ENCODE data around the gene CLN3. TPM values are rescaled to one million over a fixed set of nuclear protein-coding genes. Genes with fewer than 3 reads are reported as not detected.

CLN3 gene
- total and polyA plus RNA-seq, 2 of the 13 experiments (the other 11 are each of a cell fraction or from before 2014, with no cell fraction given), result 23.4 to 46.8 TPM

- TF ChIP-seq FOXO4 (CRISPR knock-in tag; conservative IDR thresholded peaks at IDR 0.05), result no peak
- TF ChIP-seq ZNF101 (CRISPR knock-in tag; IDR thresholded peaks at IDR 0.05; ENCODE audit: borderline replicate concordance, low read depth), result no peak
- peak; percentile 58; the same call in 1 of the 2 replicates for TF ChIP-seq HNF1B (CRISPR knock-in tag; IDR thresholded peaks at IDR 0.05)
- no peak for TF ChIP-seq KLF13 (CRISPR knock-in tag; IDR thresholded peaks at IDR 0.05)
- no peak for TF ChIP-seq NFIC (IDR thresholded peaks at IDR 0.05; ENCODE audit: low read length)
- peak; percentile 62; the same call in 1 of the 2 replicates for TF ChIP-seq ZMYM3 (CRISPR knock-in tag; IDR thresholded peaks at IDR 0.05)
- TF ChIP-seq KAT8 (CRISPR knock-in tag; IDR thresholded peaks at IDR 0.05), result no peak
- no peak for TF ChIP-seq KIAA2018 (CRISPR knock-in tag; IDR thresholded peaks at IDR 0.05; ENCODE audit: borderline replicate concordance)
- no peak for TF ChIP-seq ZNF260 (CRISPR knock-in tag; IDR thresholded peaks at IDR 0.05; ENCODE audit: borderline replicate concordance, low read depth)
- TF ChIP-seq CHCHD3 (CRISPR knock-in tag; IDR thresholded peaks at IDR 0.05), result no peak
- TF ChIP-seq HNF4A (CRISPR knock-in tag; IDR thresholded peaks at IDR 0.05), result peak; percentile 29; the same call in 1 of the 2 replicates
- TF ChIP-seq SRSF4 (IDR thresholded peaks at IDR 0.05; ENCODE audit: low read depth, low read length, poor library complexity, severe bottlenecking), result no peak
- no peak for TF ChIP-seq RBM39 (IDR thresholded peaks at IDR 0.05; ENCODE audit: low read depth, low read length, poor library complexity, severe bottlenecking)
- TF ChIP-seq NPAS2 (CRISPR knock-in tag; IDR thresholded peaks at IDR 0.05; ENCODE audit: borderline replicate concordance), result no peak
- no peak for TF ChIP-seq BCL3 (CRISPR knock-in tag; IDR thresholded peaks at IDR 0.05)
- no peak for TF ChIP-seq DDIT3 (CRISPR knock-in tag; IDR thresholded peaks at IDR 0.05)
Measured at GRCh38 chr16:28513484-28514181, 21.8 kb upstream of the CLN3 start (continued).

Measured in HepG2 (cell line).